HepG2 (cell line): ENCODE results near the gene DENND5B. TPM values are rescaled to one million over a fixed set of nuclear protein-coding genes. Genes with fewer than 3 reads are reported as not detected.

Experiments
- AKAP8 ChIP-seq: sonication (generic); formaldehyde crosslinking; IDR thresholded peaks from 2 replicates; pipeline ENCODE4 v1.5.1; 2020; ENCODE audit warnings: mild to moderate bottlenecking, missing genetic modification reagents
- EEA1 ChIP-seq: sonication (generic); formaldehyde crosslinking; IDR thresholded peaks from 2 replicates; pipeline ENCODE4 v1.5.1; 2020; ENCODE audit warnings: mild to moderate bottlenecking, missing genetic modification reagents, borderline replicate concordance
- EP300 ChIP-seq, 3 experiments: sonication (generic) in 1 of 3; formaldehyde crosslinking in 1 of 3; IDR thresholded peaks; 2 replicates each; pipeline versions ENCODE4 v1.5.1 to v1.6.1; 2011 to 2020; ENCODE audit warnings: low read depth in 2 of 3, low read length in 2 of 3, borderline replicate concordance in 1 of 3, improper control_type of control experiment in 1 of 3, mild to moderate bottlenecking in 1 of 3, missing genetic modification reagents in 1 of 3, moderate library complexity in 1 of 3
- ESRRA ChIP-seq: sonication (generic); formaldehyde crosslinking; IDR thresholded peaks from 2 replicates; pipeline ENCODE4 v1.5.1; 2020; ENCODE audit warnings: mild to moderate bottlenecking, low read depth, missing genetic modification reagents
- MBNL3 ChIP-seq: fragments of 250-450 bp; sonication (Bioruptor Pico); conservative IDR thresholded peaks from 2 replicates; pipeline ENCODE4 v1.8.0; 2022; ENCODE audit warnings: mild to moderate bottlenecking, inconsistent platforms
- RXRB ChIP-seq: IDR thresholded peaks from 2 replicates; pipeline ENCODE4 v1.6.1; 2016; ENCODE audit warnings: borderline replicate concordance, missing genetic modification reagents, missing compliant biosample characterization
- TOPORS ChIP-seq: sonication (generic); formaldehyde crosslinking; IDR thresholded peaks from 2 replicates; pipeline ENCODE4 v1.8.0; 2023; ENCODE audit warnings: mild to moderate bottlenecking, missing genetic modification reagents
- ZNF317 ChIP-seq: sonication (generic); formaldehyde crosslinking; IDR thresholded peaks from 2 replicates; pipeline ENCODE4 v1.5.0; 2020; ENCODE audit warnings: mild to moderate bottlenecking, missing genetic modification reagents
- ZNF34 ChIP-seq: sonication (generic); formaldehyde crosslinking; IDR thresholded peaks from 2 replicates; pipeline ENCODE4 v1.4.0; 2020; ENCODE audit warnings: mild to moderate bottlenecking, missing genetic modification reagents, borderline replicate concordance
- ZNF354B ChIP-seq: sonication (generic); formaldehyde crosslinking; IDR thresholded peaks from 2 replicates; pipeline ENCODE4 v1.8.0; 2022; ENCODE audit warnings: mild to moderate bottlenecking, missing genetic modification reagents
- ZNF605 ChIP-seq: sonication (generic); formaldehyde crosslinking; IDR thresholded peaks from 2 replicates; pipeline ENCODE4 v1.8.0; 2022; ENCODE audit warnings: mild to moderate bottlenecking, missing genetic modification reagents
- polyA plus RNA-seq, 8 experiments: library from polyadenylated mRNA; depleted of rRNA in 3 of 8; stranded (reverse) in 7 of 8; unstranded in 1 of 8; fragments of >200 nt; fragmentation: Illumina TruSeq in 4 of 8; extraction: Trizol in 4 of 8; gene quantifications; 2 replicates each; pipeline versions ENCODE4 v1.2.1 to v1.2.3, GENCODE V29; 2011 to 2016; ENCODE audit warnings: low read depth in 4 of 8, missing spikeins in 1 of 8, mixed read lengths in 1 of 8; ENCODE audit not compliant: insufficient read depth in 1 of 8
- total RNA-seq, 5 experiments: library from RNA; depleted of rRNA; stranded (reverse); fragments of >200 nt; fragmentation: Illumina TruSeq; extraction: Trizol; gene quantifications; 2 replicates each; pipeline ENCODE4 v1.2.3, GENCODE V29; 2016; ENCODE audit warnings: low read depth in 1 of 5
- TF ChIP-seq, protein P1 (sequence below): IDR thresholded peaks from 2 replicates; pipeline ENCODE4 v1.6.1; 2016; ENCODE audit warnings: mild to moderate bottlenecking
- TF ChIP-seq, protein P2 (sequence below): sonication (generic); formaldehyde crosslinking; IDR thresholded peaks from 2 replicates; pipeline ENCODE4 v1.4.0; 2020; ENCODE audit warnings: mild to moderate bottlenecking, missing genetic modification reagents
- TF ChIP-seq, protein P3 (sequence below), 2 experiments: fragments of 450-650 bp in 1 of 2; sonication (generic) in 1 of 2; formaldehyde crosslinking in 1 of 2; IDR thresholded peaks; 2 replicates each; pipeline versions ENCODE4 v1.6.1 to v1.8.0; 2016 to 2022; ENCODE audit warnings: antibody characterized with exemption in 1 of 2, mild to moderate bottlenecking in 1 of 2, missing genetic modification reagents in 1 of 2

The DENND5B gene
- total and polyA plus RNA-seq, 2 of the 13 experiments (the other 11 are each of a cell fraction or from before 2014, with no cell fraction given), result 14.7 to 18.7 TPM

DNA sequence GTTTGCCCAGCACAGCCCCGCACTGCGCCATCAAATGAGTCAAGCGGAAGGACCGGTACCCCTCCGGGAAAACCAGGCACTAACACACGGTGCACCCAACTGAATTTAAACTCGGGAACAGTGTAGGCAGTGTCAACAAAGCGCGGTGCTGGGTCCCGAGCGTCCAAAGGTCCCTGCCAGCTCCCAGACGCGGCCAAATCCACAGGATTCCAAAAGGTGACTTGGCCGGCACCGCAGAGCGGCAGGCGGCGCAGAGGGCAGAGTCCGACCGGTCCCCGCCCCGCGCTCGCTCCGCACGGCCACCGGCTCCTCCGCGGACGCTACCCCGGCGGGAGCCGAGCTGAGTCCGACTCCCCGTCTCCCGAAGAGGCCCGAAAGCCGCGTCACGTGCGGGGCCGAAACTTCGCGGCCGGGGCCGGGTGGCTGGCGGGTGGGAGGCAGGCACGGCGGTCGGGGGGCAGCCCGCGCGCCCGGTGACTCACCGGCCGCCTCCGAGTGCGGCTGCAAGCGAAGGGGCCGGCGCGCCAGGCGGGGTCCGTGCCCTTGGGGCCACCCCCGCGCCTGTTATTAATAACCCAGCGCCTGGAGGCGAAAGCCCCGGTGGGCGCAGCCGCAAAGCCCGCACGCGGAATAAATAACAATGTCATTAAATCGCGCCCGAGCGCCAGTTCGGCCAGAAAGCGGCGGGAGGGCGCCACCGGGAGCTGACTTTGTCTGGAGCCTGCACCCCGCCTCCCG lies 863 bp downstream of the DENND5B start (continued):
- TF ChIP-seq RXRB (CRISPR knock-in tag) (peak; percentile 58), ZNF354B (CRISPR knock-in tag) (0 out of 2 replicates have a peak, but pooled peaks have one; percentile 54), ZNF34 (no peak), ZNF317 (no peak), EP300 (IDR thresholded peaks at IDR 0.05; ENCODE audit: low read depth in 2 of 2, low read length in 2 of 2) (peak; percentile 55 to 65; a peak in 2 of 4 replicates), EP300 (CRISPR knock-in tag; IDR thresholded peaks at IDR 0.05; ENCODE audit: borderline replicate concordance) (peak; percentile 54), AKAP8 (CRISPR knock-in tag) (0 out of 2 replicates have a peak, but pooled peaks have one; percentile 39), ESRRA (CRISPR knock-in tag) (peak; percentile 82), EEA1 (CRISPR knock-in tag) (no peak), TOPORS (peak; percentile 86), ZNF605 (CRISPR knock-in tag) (peak; percentile 90; the same call in 1 of the 2 replicates), MBNL3 (CRISPR knock-in tag) (no peak)
- TF ChIP-seq, protein P1, sequence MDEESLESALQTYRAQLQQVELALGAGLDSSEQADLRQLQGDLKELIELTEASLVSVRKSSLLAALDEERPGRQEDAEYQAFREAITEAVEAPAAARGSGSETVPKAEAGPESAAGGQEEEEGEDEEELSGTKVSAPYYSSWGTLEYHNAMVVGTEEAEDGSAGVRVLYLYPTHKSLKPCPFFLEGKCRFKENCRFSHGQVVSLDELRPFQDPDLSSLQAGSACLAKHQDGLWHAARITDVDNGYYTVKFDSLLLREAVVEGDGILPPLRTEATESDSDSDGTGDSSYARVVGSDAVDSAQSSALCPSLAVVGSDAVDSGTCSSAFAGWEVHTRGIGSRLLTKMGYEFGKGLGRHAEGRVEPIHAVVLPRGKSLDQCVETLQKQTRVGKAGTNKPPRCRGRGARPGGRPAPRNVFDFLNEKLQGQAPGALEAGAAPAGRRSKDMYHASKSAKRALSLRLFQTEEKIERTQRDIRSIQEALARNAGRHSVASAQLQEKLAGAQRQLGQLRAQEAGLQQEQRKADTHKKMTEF (CRISPR knock-in tag), result peak; percentile 78
- TF ChIP-seq, protein P2, sequence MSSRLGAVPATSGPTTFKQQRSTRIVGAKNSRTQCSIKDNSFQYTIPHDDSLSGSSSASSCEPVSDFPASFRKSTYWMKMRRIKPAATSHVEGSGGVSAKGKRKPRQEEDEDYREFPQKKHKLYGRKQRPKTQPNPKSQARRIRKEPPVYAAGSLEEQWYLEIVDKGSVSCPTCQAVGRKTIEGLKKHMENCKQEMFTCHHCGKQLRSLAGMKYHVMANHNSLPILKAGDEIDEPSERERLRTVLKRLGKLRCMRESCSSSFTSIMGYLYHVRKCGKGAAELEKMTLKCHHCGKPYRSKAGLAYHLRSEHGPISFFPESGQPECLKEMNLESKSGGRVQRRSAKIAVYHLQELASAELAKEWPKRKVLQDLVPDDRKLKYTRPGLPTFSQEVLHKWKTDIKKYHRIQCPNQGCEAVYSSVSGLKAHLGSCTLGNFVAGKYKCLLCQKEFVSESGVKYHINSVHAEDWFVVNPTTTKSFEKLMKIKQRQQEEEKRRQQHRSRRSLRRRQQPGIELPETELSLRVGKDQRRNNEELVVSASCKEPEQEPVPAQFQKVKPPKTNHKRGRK (CRISPR knock-in tag), result no peak
- TF ChIP-seq, protein P3, sequence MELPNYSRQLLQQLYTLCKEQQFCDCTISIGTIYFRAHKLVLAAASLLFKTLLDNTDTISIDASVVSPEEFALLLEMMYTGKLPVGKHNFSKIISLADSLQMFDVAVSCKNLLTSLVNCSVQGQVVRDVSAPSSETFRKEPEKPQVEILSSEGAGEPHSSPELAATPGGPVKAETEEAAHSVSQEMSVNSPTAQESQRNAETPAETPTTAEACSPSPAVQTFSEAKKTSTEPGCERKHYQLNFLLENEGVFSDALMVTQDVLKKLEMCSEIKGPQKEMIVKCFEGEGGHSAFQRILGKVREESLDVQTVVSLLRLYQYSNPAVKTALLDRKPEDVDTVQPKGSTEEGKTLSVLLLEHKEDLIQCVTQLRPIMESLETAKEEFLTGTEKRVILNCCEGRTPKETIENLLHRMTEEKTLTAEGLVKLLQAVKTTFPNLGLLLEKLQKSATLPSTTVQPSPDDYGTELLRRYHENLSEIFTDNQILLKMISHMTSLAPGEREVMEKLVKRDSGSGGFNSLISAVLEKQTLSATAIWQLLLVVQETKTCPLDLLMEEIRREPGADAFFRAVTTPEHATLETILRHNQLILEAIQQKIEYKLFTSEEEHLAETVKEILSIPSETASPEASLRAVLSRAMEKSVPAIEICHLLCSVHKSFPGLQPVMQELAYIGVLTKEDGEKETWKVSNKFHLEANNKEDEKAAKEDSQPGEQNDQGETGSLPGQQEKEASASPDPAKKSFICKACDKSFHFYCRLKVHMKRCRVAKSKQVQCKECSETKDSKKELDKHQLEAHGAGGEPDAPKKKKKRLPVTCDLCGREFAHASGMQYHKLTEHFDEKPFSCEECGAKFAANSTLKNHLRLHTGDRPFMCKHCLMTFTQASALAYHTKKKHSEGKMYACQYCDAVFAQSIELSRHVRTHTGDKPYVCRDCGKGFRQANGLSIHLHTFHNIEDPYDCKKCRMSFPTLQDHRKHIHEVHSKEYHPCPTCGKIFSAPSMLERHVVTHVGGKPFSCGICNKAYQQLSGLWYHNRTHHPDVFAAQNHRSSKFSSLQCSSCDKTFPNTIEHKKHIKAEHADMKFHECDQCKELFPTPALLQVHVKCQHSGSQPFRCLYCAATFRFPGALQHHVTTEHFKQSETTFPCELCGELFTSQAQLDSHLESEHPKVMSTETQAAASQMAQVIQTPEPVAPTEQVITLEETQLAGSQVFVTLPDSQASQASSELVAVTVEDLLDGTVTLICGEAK (IDR thresholded peaks at IDR 0.05), result no peak
- TF ChIP-seq, protein P3 (CRISPR knock-in tag; IDR thresholded peaks at IDR 0.05), result peak; percentile 53
